ENCODE measurements around the gene GYPC.

Gene GYPC

GRCh38 chr2:126649101-126649500 is 6.9 kb upstream of the GYPC start:
- DNase-seq (ENCODE audit: low read depth in 3 of 3), result no peak

GRCh38 chr2:126650994-126651393 is 5.0 kb upstream of the GYPC start:
- DNase-seq (ENCODE audit: low read depth in 3 of 3), result no peak

- no peak for DNase-seq (ENCODE audit: low read depth in 3 of 3)
Measured at GRCh38 chr2:126652323-126652891, 3.6 kb upstream of the GYPC start.

- DNase-seq (ENCODE audit: low read depth in 3 of 3), result no peak
Measured at GRCh38 chr2:126653109-126653508, 2.8 kb upstream of the GYPC start.

- no peak for DNase-seq (ENCODE audit: low read depth in 3 of 3)
Measured at GRCh38 chr2:126653761-126654160, 2.2 kb upstream of the GYPC start.

DNA sequence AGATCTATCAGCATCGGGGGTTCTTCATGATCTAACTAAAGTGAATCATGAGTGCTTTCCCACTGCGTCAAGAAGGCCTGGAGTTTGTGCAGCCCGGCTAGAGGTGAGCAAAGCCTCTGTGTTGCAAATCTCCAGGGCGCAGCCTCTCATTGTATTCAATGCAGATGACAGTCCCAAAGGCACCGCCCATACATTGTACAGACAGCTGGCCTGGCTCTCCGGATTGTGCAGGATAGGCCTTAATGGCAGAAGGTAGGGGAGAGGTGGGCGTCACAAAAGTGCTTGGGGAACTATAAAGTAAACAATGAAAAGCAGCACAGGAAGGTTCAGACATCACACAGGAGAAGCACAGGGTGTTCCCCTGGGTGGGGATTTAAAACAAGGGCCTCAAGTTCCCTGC is 907 bp upstream of the GYPC start:
- DNase-seq (ENCODE audit: low read depth in 3 of 3), result no peak

GRCh38 chr2:126656431-126657147 is 631 bp downstream of the GYPC start:
- DNase-seq (ENCODE audit: low read depth in 3 of 3), result no peak

DNA sequence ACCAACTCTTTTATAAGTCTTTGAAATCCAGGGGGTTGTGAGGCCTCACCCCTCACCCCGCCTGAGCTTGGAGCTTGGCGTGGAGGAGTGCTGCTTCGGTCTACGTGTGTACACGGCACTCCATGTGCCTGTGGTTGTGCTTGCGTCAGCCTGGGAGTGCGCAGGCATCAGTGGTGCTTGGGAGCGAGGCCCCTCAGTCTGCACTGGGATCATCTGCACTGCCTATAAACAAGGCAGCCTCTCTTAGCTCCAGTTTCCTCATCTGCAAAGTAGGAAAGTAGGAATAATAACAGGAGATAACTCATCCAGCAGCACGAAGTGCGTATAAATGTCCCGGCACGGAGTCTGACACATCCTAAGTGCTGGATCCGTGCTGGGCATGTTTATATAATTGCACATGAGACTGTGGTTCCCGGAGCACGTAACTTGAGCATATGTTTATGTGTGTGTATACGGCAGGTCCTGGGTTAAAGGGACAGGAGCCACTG is 1.2 kb downstream of the GYPC start:
- no peak for DNase-seq (ENCODE audit: low read depth in 3 of 3)

GRCh38 chr2:126657636-126658318 is 1.8 kb downstream of the GYPC start:
- peak in 1 of 3 experiments; percentile 42 for DNase-seq (ENCODE audit: low read depth in 3 of 3)

DNA sequence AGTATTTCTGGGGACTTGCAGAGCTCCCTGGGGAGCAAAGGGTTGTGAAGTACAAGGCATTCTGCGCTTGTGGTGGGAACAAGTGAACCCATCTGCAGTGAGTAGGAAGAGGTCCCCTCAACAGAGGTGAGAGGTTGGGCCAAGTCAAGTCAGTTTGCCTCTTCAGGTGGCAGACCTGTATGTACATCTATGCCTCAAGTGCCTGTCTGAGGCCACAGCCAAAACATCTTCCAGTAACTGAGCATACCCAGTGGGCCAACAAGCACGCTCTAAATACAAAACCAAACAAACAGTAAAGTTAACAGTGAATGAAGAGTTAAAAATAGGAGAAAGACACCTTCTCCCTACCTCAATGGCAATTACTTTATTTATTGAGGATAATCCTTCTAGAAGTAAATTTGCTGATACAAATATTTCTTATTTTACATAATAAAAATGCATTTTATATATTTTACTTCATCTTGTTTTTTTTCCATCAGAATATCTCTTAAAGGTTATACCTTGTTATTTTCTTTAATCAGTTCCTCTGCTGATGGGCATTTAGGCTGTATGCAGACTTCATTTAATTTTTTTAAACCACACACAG is 2.5 kb downstream of the GYPC start:
- DNase-seq (ENCODE audit: low read depth in 3 of 3), result no peak

DNA sequence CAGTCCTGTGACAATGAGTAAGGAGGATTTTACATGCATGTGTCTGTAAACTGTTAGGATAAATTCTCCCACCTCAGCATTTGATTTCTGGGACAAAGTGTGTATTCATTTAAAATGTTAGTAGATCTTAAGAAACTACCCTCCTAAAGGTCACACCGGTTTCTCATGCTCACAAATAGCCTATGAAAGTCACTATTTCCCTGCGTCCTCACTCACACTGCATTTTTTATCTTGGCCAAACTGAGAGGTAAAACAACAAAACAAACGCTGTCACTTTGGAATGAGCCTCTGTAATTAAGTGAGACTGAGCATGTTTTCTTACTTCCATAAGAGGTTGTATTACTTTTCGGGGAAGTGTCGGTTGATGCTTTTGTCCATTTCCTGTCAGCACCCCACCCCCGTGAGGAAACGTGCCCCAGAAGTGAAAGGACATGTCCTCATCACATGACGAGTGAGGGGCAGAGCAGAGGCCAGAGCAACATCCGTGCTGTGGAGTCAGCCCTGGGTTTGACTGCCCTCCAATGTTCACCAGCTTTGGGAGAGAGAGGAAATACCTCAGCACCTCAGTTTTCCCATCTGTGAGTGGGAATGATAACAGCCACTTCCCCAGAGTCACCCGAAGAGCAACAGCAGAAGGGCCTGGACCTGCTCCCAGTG is 3.1 kb downstream of the GYPC start:
- DNase-seq (ENCODE audit: low read depth in 3 of 3), result no peak

GRCh38 chr2:126659562-126660467 is 3.9 kb downstream of the GYPC start:
- no peak for DNase-seq (ENCODE audit: low read depth in 3 of 3)

DNA sequence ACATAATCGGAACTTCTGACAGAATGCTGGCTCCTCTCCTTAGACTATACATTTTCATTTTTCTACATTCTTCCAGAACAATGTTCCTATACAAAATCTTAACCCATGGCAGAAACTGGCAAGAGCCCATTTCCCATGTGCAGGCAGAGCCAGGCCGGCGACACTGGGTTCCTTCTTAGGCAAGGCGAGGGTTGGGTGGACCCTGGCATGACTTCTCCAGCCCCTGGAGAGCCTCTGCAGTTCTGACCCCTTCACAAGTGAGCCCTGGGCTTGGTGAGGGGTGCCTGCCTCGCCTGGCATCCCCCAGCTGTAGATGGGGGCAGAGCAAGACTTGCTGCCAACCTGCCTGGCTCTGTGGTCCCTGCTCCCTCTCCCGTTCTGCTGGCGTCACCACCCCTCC is 5.0 kb downstream of the GYPC start:
- no peak for DNase-seq (ENCODE audit: low read depth in 3 of 3)

DNA sequence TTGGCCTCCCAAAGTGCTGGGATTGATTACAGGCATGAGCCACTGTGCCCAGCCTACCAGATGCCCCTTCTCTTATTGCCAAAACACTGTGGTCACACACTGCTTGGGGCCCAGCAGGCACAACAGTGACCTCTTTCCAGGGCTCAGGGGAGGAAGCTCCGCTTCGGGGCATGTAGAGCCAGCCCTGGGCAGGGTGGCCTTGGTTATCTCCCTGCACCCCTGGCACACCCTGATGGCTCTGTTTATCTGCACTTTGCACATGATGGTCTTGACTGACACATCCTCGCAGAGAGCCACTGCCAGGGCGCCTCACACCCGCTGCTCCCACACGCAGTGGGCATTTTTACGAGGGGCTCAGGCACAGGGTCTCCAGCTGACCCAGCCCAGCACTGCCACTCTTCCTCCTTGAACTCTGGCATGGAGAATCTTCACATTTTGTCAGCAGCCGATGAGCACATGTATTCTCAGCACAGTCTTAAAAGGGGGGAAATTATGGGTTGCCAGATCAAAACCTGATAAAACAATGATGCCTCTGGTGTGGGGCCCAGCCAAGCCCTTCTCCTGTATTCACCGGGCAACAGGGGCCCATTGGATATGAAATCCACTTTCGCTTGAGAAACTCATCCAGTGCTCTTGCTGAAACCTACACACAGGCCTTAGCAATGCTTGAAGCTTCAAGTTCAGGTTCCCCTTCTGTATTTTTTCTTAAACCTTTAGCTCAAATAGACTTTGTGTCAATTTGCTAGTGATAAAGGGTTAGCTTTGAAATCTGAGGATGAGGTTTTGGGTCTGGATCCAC is 5.9 kb downstream of the GYPC start:
- DNase-seq (ENCODE audit: low read depth in 3 of 3), result no peak

GRCh38 chr2:126662621-126663020 is 6.7 kb downstream of the GYPC start:
- DNase-seq (ENCODE audit: low read depth in 3 of 3), result no peak

GRCh38 chr2:126663184-126663963 is 7.4 kb downstream of the GYPC start:
- no peak for DNase-seq (ENCODE audit: low read depth in 3 of 3)

DNA sequence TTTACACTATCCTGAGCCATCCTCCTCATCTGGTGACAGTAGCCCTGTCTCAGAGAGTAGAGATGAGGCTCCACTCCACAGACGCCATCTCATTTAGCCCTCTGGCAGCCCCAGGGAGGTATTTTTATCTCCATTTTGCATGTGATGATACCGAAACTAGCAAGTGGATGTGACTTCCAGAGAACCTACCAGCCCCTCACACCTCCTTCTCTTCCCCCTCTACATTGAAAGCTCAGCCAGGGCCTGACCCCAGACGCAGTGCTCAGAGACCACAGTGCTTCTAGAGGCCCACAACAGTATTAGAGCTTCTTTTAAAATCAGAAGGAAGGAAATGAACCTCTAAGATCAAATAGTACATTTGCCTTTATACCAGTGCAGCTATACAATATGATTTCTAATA is 8.3 kb downstream of the GYPC start:
- no peak for DNase-seq (ENCODE audit: low read depth in 3 of 3)

- no peak for DNase-seq (ENCODE audit: low read depth in 3 of 3)
Measured at GRCh38 chr2:126664639-126665038, 8.7 kb downstream of the GYPC start.

- DNase-seq (ENCODE audit: low read depth in 3 of 3), result no peak
Measured at GRCh38 chr2:126665483-126665882, 9.5 kb downstream of the GYPC start.

Data from stimulated activated CD4-positive, alpha-beta T cell treated with anti-CD3 and anti-CD28 coated beads, TNF-alpha, amount 100 ng/mL, for 4 hours (primary cell).